T-helper 2 cell (primary cell): ENCODE results near the gene RDH11.
"Not testable (repeated sequence)": the region's sequence is repeated elsewhere in the genome, so short reads cannot be mapped to it uniquely, and the experiment has no call there.

Experiments
- DNase-seq, 5 experiments: peaks; one replicate each; pipeline versions ENCODE4 v3.0.0 to v3.0.0-alpha.2; 2012 to 2022

Gene RDH11

GRCh38 chr14:67703997-67704396, 8.4 kb upstream of the RDH11 start:
- DNase-seq, result no peak

DNA sequence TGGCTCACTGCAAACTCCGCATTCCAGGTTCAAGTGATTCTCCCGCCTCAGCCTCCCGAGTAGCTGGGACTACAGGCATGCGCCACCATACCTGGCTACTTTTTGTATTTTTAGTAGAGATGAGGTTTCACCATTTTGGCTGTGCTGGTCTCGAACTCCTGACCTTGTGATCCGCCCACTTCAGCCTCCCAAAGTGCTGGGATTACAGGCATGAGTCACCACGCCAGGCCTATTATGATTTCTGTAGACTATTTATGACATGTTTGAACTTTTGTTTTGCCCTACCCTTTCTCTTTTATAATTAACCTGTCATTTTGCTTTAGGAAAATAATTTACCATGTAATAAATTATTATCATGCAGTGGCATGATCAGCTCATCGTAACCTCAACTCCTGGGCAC, 5.9 kb upstream of the RDH11 start, which contains the start of gene RDH12:
Gene RDH12, plus strand, starts transcription at position 395 of the 400 bp plus-strand sequence. CDS start 20,757 bp downstream, outside the sequence.
- DNase-seq, result not testable (repeated sequence)

DNA sequence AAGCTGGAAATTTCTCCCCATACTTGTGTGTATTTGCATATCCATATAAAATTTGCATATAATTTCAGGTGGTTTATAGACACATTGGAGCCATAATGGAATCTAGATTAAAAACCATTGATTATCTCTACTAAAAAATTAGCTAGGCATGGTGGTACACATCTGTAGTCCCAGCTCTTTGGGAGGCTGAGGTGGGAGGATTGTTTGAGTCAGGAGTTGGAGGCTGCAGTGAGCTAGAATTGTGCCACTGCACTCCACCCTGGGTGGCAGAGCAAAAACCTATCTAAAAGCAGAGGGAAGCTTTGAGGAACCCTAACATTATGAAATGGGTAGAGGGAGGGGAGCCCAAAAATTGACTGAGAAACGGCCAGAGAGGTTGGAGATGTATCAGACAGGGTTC, 2.6 kb upstream of the RDH11 start:
- no peak for DNase-seq

DNA sequence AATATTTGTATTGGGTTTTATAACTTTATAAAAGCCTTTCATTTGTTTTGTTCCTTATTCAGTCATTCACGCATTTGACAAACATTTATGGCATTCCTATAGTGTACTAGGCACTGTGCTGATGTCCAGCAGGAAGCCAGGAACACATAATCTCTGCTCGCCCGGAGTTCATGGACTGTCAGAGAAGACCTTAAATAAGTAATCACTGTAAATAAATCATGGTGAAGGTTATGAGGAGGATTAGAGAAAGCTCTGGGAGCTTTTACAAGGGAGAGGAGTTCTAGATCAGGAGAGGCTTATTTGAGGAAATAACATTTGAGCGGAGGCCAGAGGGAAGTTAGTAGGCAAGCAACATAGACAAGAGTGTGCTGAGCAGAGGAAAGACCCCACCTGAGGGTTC, 1.4 kb upstream of the RDH11 start:
- DNase-seq, result no peak

DNA sequence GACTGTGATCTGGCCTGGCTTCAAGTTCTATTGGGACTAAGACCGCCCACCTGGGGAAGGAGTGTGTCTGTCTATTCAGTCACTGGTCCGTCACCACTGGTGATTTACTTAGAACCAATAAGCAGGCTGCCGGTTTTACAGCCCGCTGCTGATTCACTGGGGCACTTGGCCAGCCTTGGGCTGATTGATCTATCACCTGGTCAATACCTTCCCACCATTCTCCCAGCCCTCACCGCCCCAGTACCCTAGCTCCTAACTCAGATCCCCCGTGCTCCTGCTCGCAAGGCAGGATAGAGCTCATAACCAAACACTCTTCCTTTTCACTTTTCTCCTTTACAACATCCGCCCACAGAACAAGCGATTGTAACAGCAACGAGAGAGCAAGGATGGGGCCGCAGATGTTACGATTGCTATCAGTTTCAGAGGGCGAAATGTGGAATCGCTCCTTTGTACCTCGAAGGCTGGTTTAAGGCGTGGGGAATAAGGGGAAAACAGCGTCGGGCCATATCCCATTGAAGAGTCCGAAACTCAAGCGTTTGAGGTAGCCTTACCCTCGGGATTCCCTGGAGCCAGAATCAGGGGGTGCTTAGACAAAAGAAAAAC, 672 bp downstream of the RDH11 start:
- peak in 4 of 5 experiments; percentile 49 to 89 (median 53) for DNase-seq

GRCh38 chr14:67690011-67690410, 5.6 kb downstream of the RDH11 start:
- DNase-seq, result no peak

DNA sequence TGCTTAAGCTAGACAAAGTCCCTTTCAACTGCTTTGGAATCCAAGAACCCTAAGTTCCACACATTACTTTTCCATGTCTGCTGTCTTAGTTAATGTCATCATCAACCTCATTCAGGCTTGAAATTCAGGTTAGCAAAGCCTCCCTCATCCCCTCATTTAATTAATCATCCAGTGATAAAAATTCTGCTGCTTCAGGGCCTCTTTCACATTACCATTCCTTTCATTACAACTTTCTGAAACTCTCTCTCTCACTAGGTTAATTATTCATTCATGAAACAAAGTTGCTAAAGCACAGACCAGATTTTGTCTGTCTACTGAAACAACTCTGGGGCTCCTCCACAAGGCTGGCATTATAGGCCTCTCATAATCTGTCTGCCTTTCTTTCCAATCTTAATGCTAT, 11.7 kb downstream of the RDH11 start:
- DNase-seq, result no peak

DNA sequence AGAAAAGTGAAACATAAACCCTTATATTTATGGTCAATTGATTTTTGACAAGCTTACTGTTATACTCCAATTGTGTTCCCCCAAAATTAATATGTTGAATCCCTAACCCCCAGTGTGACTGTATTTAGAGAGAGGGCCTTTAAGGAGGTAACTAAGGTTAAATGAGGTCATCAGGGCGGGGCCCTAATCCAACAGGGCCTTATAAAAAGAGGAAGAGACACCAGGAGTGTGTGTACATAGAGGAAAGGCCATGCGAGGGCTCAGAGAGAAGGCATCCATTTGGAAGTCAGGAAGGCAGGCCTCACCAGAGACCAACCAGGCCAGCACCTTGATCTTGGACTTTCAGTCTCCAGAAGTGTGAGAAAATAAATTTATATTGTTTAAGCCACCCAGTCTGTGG, 14.6 kb downstream of the RDH11 start:
- DNase-seq, result peak in 1 of 5 experiments; percentile 24

- peak in 1 of 5 experiments; percentile 97 for DNase-seq
Measured at GRCh38 chr14:67680121-67680602, 15.4 kb downstream of the RDH11 start.

- DNase-seq, result no peak
Measured at GRCh38 chr14:67679006-67679405, 16.6 kb downstream of the RDH11 start.

- no peak for DNase-seq
Measured at GRCh38 chr14:67675219-67675582, 20.4 kb downstream of the RDH11 start.

DNA sequence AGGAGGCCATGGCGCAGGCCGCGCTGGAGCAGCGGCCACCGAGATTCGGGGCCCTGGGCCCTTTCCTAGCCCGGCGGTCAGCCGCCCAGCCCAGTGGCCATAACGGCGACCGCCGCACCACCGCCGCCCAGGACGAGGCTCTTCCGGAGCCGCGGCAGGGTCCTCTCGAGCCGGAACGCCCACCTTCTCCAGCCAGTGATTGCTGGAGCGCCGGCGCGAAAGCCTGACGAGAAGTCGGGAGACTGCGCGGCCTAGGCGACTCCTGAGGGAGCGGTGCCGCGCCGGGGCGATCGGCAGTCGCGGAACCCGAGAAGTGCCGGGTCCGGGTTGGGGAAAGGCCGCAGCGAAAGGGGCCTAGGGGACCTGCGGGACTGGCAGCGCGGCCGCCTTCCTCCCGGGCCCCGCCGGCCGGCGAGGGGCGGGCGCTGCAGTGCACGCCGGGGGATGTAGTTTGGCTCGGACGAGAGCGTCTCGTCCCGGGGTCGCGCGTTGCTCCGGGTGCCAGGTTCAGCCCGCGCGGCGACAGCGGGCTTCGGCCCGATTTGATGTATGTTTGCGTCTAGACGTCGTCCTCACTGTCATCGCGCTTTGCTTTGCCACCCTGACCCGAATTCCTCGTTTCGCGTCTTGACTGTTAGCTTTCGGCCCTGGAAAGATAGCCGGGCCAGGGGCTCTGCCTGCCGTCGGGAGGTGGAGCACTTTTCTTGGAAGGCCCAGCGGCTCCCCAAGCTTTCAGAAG, 20.9 kb downstream of the RDH11 start, which contains the start of gene VTI1B:
Gene VTI1B, minus strand, starts transcription at position 153 of the 739 bp plus-strand sequence. Its CDS starts 143 bp downstream, at position 10.
- DNase-seq, result peak; percentile 60 to 85 (median 72)

GRCh38 chr14:67674139-67674479, 21.5 kb downstream of the RDH11 start:
- peak in 4 of 5 experiments; percentile 30 to 56 (median 36) for DNase-seq

DNA sequence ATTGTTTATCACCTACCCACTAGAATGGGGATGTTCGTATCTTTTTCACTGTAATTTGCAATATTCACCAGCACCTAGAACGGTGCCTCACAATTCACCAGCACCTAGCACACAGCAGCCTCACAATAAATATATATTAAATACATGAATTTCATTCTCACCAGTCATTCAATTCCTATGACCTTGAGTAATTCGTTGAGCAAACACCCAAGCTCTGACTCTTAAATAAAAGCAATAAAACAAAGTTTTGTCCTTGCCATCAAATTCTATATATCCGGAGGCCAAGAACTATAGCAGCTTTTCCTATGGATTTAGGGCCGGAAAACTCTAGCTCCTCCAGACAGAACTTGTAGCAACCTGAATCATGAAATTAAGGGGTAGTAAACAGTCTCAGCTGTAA, 22.1 kb downstream of the RDH11 start:
- DNase-seq, result no peak

DNA sequence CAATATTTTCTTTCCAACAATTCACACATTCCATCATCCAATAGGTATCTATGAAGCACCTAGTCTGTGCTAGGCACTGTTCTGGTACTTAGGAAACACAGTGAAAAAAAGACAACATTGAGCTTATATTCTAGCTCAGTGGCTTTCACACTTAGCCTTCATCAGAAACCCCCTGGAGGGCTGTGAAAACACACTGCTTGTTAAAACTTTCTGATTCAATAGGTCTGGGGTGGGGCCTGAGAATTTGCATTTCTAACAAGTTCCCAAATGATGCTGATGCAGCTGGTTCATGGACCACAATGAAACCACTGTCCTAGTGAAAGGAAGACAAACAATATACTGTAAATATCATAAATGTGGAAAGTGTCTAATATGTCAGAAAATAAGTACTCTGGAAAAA, 27.0 kb downstream of the RDH11 start:
- peak in 2 of 5 experiments; percentile 7 to 56 for DNase-seq

DNA sequence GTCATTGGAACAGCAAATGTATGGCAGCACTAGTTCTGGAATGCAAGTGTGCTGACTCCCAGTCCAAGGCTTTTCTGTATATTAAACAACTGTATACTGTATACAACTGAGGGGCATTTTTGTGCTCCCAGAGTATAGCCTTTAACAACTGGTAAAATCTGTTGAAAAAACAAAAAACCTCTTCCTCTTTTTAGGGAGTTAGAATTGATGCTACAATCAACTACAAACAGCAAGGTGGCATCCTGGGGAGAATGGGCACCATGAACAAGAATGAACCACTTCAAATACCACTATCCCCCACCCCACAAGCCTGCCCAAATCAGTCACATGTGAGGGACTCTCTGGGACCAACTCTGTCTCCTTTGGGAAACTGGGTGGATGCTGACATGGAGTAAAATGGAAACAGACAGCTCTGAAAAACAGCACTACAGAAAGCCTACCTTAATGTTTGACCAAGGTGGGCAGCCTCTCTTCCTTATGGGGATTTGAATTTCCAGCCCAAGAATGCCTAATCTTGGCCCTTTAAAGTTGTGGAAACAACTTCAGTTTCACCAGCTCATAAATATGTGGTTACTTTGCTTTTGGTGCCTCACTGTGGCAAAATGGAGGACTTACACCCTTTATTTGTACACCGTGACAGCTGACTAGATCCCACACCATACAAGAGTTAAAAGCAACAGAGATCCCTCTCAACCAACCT, 28.7 kb downstream of the RDH11 start:
- peak in 2 of 5 experiments; percentile 14 to 72 for DNase-seq

- DNase-seq, result no peak
Measured at GRCh38 chr14:67665868-67666267, 29.7 kb downstream of the RDH11 start.

DNA sequence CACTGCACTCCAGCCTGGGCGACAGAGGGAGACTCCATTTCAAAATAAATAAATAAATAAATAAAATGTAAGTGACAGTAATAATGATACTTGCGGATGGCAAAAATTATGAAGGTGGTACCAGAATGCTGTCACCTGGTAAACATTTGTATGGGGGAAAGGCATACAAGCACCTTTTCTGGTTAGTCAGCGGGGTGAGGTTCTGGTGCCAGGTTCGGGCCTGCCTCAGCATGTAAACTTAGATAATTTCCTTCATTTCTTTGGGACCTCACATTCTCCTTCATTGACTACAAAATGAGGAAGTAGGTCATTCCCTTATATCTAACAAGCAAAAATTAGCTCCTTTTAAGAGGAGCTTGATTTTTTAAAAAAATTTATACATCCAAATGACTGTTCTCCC, 31.9 kb downstream of the RDH11 start:
- DNase-seq, result no peak

DNA sequence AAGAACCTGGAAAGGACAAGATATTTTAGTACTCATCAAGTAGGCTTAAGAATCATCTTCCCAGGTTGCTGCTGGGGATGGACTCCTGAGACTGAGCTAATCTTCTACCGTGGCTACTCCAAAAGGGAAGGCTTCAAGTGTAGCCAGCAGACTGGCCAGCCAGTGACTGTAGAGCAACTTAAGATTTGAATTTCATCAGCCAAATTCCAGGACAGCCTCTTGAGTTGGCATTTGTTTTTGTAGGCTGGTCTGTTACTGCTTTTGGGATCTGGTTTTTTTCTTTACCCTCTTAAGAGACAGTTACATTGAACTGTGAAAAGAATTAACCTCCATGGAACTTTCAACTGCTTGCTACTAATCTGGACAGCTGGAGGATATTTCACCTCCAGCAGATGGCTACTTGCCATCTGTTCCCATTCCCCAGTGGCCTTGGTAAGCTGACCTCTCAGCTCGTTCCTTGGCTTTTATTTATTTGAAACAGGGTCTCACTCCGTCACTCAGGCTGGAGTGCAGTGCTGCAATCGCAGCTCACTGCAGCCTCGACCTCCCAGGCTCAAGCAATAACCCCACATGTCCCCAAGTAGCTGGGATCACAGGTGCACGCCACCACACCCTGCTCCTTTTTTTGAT, 41.8 kb downstream of the RDH11 start:
- no peak for DNase-seq

GRCh38 chr14:67652189-67652588, 43.4 kb downstream of the RDH11 start:
- no peak for DNase-seq

DNA sequence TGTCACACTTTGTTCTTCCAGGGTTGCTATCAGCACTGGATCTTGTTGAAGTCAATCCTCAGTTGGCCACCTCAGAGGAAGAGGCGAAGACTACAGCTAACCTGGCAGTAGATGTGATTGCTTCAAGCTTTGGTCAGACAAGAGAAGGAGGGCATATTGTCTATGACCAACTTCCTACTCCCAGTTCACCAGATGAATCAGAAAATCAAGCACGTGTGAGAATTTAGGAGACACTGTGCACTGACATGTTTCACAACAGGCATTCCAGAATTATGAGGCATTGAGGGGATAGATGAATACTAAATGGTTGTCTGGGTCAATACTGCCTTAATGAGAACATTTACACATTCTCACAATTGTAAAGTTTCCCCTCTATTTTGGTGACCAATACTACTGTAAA, 44.9 kb downstream of the RDH11 start:
- no peak for DNase-seq

DNA sequence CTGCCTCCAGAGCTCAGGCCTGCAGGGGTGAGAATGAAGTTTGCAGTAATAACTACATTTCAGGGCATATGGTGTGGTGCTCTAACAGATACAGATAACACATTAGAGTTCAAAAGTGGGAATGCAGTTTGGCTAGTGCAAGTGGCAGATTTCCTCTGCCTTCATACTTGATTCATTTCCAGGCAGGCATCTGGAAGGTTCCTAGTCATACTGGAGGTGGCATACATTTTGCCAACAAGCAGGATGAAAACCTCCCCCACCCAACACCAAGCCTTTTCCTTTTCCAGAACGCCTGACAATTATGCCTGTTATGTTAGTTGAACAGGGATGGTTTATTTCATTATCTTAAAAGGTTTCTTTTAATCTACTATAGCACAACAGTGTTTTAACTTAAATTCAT, 45.4 kb downstream of the RDH11 start:
- no peak for DNase-seq

GRCh38 chr14:67646131-67646530, 49.4 kb downstream of the RDH11 start:
- no peak for DNase-seq
